GM12874 (cell line): ENCODE measurements around the gene PREX1.

Experiments
- TF ChIP-seq, protein P1 (sequence below): IDR thresholded peaks from 2 replicates; pipeline ENCODE4 v1.5.1; 2011; ENCODE audit warnings: low read depth, mild to moderate bottlenecking, control low read depth, low read length, moderate library complexity; ENCODE audit not compliant: insufficient read depth

The PREX1 gene

GRCh38 chr20:48785256-48785655 lies 42.5 kb downstream of the PREX1 start:
- TF ChIP-seq, protein P1, sequence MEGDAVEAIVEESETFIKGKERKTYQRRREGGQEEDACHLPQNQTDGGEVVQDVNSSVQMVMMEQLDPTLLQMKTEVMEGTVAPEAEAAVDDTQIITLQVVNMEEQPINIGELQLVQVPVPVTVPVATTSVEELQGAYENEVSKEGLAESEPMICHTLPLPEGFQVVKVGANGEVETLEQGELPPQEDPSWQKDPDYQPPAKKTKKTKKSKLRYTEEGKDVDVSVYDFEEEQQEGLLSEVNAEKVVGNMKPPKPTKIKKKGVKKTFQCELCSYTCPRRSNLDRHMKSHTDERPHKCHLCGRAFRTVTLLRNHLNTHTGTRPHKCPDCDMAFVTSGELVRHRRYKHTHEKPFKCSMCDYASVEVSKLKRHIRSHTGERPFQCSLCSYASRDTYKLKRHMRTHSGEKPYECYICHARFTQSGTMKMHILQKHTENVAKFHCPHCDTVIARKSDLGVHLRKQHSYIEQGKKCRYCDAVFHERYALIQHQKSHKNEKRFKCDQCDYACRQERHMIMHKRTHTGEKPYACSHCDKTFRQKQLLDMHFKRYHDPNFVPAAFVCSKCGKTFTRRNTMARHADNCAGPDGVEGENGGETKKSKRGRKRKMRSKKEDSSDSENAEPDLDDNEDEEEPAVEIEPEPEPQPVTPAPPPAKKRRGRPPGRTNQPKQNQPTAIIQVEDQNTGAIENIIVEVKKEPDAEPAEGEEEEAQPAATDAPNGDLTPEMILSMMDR = no peak

GRCh38 chr20:48784273-48784641 lies 43.5 kb downstream of the PREX1 start:
- TF ChIP-seq, protein P1 = no peak

DNA sequence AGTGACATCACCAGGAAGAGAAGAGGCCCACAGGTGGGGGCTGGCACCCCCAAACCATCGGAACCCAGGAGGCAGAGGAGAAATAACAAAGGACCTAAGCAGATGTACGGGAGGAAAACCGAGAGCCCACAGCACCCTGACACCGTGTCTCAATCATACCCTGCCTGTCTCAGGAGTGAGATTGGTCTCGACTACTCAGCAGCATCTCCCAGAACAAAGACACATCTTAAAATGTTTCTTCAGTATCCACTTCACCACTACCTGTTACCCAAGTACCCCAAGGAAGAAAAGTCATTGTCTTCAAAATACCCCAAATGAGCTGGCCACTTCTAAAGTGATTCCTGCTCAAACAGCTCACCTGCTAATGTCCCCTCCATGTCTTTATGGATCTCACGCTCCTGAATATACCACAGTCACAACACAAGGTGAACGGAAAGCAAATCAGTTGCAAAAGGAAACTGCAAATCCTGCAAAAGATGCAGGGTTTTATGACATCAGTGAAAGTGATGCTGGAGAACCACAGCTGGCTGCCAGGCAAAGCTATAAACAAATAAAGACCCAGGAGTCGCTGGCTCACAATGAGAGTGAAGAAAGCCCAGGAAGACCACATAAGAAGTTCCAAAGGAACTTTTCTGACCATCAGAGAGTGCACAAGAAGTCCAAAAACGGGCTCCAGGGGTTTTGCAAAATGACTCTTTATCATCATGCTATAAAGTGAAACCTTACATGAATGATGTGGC lies 44.1 kb downstream of the PREX1 start:
- TF ChIP-seq, protein P1 = no peak

DNA sequence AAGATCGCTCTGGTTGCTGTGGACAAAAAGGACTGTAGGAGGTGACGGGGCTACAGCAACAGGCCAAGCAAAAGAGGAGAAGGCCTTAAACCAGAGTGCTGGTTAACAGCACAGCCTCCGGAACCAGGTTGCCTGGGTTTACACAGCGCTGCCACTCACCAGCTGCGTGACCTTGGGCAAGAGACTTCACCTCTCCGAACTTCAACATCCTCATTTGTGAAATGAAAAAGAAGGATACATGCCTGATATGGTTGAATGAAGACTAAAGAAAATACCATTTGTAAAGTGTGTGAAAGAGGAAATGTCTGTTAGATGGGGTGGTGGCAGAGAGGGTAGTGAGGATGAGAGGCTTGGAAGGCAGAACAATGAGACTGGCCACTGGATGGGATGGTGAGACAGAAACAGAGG lies 44.9 kb downstream of the PREX1 start:
- TF ChIP-seq, protein P1 = no peak

DNA sequence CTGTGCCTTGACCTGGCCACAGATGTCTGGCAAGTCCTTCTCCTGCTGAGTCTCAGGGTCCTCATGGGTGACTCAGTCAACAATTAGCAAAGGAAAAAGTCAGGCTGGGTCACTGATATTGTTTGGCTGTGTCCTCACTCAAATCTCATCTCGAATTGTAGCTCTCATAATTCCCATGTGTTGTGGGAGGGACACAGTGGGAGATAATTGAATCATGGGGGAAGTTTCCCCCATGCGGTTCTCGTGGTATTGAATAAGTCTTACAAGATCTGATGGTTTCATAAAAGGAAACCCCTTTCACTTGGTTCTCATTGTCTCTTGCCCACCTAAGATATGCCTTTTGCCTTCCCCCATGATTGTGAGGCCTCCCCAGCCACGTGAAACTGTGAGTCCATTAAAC lies 45.7 kb downstream of the PREX1 start:
- TF ChIP-seq, protein P1 = no peak

GRCh38 chr20:48781634-48782033 lies 46.2 kb downstream of the PREX1 start:
- TF ChIP-seq, protein P1 = no peak

- TF ChIP-seq, protein P1 = no peak
These were observed 48.4 kb downstream of the PREX1 start for GRCh38 chr20:48779435-48779834.
